Activated CD4-positive, CD25-positive, alpha-beta regulatory T cell treated with anti-CD3 and anti-CD28 coated beads, Interleukin-2, amount 50 U/mL, for 72 hours (primary cell): ENCODE data around the gene FILIP1L.

Experiments used
- DNase-seq: peaks from one replicate; pipeline ENCODE4 v3.0.0; 2021

FILIP1L gene

DNA sequence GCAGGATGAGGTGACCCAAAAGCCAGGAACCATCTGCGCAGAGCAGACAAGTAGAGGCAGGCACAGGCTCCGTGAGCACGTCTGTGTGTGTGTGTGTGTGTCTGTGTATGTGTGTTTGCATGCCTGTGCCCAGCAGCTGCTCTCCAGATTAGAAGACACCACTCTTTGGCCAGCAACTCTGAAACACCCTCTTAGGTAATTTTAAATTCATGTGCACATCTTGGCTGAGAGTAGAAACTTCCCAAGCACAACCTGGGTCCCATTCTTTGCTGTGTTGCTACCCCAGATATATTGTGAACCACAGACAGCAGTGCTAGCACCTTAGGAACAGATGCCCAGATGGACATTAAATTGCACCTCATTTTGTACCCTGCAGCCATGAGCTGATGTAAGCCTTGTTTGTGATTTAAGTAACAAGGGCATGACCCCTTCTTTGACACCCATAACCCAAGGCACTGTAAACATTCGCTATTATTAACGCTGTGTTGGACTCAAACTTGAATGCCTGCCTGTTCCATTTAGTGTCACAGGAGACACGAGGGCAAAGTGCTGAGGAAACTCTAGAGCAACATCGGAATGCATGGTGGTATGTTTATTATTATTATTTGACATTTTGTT is at the start of gene FILIP1L:
TSS of gene FILIP1L (minus strand) at position 89 of the 618 bp plus-strand sequence.
- no peak for DNase-seq

DNA sequence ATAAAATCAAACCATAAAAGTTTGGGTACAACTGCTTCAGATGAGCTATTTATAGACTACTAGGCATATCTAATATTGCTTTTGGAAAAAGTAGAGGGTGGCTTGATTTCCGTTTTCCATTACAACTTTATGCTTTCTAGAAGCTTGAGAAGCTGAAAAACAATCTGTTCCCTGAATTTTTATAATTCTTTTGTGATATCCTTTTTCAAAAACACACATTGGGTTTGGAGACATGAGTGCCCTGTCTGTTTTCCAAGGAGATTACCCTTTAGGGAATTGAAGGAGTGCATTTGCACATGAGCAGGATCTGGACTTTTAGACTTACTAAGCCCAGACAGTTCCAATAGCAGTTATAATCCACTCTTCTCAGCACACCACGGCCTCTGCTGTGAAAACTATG is 49.5 kb upstream of the FILIP1L start:
- DNase-seq, result no peak

DNA sequence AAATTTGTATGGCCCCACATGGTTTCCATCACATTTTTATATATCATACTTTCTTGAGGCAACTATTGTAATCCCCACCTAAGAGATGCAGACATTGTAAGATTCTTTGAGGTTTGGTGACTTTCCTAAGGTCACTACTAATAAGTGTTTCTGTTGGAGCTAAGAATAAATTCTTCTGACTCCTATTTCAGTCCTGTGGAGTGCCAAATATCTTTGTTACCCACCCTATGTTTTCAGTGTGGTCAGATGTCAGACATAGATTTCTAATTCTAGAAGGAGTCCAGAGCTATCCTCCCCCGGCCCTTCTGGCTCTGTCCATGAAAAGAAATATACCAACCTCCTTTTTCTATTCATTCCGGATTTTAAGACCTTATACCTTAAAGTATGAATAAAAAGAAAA is 46.2 kb upstream of the FILIP1L start:
- DNase-seq, result no peak

DNA sequence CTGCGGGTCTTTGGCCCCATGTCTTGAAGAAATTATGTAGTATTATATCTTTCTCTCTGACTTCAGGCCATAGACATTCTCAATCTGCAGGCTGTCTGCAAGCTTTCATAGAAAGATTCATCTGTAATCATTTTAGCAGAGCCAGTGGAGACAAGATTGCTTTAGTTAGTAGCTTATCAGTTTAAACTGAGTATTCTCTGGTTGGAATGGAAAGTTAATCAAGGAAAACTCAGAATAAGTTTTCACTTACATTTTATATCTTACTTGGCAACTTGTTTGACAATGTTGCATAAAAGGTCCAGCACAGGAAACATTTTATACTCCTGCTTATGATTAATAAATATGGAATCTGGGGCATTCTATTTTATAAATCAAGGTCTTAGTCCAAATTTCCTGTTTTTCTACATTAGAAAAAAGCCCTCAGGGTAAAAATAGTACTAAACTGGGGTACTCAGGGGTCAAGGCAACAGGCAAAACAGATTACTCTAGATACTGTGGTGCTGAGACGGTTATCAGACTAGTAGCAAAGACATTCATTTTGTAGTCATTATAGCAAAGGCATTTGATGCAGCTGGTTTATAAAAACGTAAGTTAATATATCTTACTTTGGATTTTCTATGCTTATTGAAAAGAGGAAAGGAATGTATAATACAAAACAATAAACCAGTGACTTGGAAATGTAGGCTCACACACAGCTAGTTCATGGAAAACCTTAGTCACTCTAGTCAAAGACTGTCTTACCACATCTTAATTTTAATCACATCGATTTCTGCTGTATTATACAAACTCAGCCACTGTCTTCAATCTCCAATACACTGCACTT is 45.2 kb upstream of the FILIP1L start:
- DNase-seq, result no peak

DNA sequence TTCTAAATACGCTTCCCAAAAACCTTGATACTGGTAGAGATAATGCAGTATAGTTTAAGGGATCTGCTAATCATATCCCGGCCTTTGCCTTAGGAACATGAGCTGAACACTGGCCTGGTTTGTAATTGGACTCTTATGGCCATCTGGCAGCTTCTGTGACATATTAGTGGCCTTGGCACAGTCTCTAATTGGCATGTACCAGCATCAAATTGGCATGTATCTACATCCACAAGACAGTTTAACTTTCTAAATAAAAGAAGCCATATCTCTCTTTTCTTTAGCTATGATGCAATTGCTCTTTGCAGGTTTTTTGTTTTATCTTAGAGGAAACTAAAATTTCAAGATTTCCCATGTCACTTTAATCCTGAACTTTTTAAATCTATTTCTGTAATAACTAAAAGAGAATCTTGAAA is 44.6 kb upstream of the FILIP1L start:
- no peak for DNase-seq

DNA sequence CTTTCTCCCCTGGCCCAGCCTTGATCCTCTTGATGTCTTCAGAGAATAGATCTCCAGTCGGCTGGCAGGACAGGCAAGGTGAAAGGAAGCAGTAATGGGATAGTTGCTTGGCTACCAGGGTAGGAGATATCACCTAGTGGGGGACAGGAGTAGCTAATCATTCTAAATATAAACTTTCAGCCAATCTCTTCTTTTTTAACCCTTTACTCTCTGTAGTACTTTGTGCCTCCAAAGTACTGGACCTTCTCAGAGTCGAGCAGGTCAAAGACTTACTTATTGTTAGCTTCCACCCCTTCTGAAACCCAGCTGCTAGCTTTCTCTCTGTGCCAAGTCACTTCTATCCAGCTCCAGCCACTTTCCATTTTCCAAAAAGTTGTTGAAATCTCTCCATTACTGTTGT is 43.4 kb upstream of the FILIP1L start:
- no peak for DNase-seq

DNA sequence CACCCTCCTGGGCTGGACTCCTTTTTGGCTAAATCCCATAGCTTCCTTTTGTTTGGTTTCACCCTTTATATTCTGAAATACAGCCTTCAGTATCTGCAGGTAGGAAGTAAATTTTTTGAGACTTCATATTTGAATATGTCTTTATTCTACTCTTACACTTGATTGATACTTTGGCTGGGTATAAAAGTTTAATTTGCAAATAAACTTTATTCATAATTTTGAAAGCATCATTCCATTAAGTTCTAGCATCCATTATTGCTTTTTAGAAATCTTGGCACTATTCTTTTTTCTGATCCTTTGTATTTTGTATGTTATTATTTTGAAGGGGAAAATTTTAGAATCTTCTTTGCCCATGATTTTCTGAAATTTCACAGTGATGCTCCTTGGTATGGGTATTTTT is 41.3 kb upstream of the FILIP1L start:
- DNase-seq, result no peak

DNA sequence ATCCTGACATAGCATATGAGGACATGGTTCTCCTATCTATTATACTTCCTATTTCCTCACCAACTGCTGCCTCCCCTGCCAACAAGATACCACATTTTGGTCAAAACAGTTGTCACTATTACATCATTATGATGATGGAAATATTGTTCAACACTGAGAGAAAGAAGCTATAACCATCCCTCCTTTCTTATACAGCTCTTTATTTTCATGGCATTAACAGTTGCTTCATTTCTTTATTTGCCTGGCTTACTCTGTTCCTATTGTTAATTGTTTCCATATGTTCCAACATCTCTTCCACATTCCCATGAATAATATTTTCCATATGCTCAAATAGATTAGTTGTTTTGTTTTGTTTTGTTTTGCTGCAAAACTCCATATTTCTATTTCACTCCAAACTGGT is 40.8 kb upstream of the FILIP1L start:
- no peak for DNase-seq

DNA sequence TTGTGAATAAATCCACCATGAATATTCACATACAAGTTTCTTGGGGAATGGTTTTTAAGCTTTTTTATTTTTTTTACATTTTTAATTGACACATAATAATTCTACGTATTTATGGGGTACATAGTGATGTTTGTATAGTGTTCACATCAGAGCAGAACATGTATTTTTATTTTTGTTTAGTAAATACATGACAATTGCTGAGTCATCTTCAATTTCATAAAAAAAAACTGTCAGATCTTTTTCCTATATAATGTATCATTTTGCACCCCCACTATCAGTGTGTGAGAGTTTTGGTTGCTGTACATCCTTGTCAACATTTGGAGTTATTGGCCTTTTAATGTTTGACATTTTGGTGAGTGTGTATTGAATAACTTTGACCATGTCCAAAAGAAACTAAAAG is 39.9 kb upstream of the FILIP1L start:
- DNase-seq, result no peak

DNA sequence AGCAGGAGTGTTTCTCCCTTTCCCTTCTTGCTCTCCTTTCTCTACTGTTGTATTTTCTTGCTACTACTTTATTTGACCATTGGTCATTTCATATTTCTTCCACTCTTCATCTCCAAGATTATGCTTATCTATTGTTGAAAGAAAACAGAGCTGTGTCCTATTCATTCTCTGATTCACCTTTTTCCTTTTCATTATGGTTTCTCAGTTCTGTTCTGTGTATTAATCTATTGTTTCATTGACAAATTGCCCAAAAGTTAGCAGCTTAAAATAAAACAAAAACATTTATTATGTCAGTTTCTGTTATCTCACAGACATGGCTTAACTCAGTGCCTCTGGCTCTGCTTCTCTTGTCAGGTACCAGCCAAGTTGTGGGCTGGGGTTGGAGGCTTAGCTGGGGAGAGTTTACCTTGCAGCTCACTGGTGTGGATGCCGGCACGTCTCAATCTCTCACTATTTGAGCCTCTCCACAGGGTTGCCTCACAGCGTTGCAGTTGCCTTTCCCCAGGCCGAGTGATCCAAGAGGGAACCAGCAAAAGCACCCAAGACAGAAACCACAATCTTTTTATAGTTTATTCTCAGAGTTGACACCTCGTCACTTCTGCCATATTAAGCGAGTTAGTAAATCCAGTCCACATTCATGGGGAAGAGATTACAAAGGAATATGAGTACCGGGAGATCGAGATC is 36.9 kb upstream of the FILIP1L start:
- DNase-seq, result no peak

DNA sequence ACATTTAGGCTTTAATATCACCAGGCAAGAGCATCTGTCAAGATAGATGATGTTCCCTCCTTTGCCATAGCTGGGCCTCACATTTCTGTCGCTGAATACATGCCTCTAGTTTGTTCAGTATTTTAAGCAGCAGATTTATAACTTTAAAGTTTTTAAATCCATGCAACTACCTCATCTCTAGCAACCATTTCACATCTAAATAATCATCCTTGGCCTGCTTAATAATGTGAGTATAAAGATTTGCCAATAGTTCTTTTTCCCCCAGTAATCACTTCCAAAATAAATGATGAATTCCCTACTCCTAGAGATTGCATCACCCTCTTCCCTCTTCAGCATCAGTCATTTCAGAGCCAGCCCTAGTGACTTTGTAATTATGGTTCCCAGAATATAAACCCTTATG is 36.2 kb upstream of the FILIP1L start:
- DNase-seq, result no peak

DNA sequence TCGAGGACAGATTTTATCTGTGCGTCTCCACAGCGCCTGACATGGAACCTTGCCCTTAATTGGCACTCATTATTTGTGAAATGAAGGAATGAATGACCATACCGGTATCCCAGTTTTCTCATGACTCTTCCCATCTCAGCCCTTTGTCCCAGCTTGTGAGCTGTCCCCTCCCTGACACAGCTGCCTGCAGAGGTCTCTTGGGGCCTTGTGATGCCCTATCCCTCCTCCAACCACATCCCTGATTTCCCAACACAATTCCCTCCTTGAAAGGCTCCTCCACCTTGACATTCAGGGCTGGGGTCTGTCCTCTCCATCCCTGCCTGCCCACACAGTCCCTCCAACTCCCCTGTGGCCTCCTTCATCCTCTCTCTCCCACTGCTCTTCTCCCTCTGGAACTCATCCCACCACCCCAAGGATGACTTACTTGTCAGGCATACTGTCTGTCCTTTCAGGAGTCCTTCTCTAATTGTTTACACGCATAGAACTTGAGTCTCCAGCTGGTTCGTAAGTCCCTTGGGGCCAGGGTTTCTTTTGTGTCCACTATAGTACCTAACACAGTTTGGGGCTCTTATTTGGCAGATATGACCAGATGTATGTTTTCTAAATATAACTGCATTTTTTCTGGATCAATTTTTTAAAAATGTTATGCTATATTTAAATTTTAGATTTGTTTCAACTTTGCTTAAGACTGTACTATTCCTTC is 35.6 kb upstream of the FILIP1L start:
- no peak for DNase-seq

DNA sequence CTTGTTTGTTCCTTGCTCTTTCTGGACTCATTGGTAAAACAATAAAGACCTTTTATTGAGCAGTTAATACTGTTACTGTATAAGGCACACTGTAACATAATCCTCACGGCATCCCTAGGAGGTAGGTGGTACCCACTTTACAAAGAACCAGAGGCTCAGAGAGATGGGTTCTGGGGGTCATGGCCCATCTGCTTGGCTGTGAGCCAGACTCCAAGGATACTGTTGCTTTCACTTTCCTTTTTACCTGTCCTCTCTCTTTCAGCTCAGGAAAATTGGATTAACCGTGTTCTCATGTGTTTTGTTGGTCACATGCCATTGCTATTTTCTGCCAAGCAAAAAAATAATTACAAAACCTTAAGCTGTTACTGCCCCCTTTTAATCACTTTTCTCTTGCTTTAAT is 34.8 kb upstream of the FILIP1L start:
- no peak for DNase-seq

DNA sequence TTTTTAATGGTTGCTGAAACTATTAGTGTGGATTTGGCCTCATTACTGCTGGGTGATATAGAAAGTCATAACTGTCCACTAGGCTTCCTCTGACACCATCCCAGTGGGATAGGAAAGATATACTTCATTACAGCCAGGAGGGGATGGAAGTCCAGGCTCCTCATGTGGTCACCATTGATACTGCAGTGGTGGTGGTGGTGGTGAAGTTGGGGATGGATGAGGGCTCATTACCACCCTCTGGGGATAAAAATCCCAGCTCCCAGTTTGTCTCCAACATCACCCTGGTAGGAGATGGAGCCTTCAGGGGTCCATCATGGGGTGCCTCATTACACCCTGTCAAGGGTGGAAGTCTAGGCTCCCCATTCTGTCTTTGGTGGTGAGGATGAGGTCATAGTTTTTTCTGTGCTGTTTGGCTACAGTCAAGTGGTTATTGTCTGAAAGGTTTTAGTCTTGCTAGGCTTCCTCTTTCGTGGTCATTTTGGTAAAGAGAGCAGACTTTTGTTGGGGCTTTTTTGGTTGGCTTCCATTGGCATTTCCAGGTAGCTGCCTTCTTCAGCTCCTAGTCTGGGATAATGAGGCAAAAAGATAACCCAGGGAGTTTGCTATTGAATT is 30.1 kb upstream of the FILIP1L start:
- DNase-seq, result no peak

DNA sequence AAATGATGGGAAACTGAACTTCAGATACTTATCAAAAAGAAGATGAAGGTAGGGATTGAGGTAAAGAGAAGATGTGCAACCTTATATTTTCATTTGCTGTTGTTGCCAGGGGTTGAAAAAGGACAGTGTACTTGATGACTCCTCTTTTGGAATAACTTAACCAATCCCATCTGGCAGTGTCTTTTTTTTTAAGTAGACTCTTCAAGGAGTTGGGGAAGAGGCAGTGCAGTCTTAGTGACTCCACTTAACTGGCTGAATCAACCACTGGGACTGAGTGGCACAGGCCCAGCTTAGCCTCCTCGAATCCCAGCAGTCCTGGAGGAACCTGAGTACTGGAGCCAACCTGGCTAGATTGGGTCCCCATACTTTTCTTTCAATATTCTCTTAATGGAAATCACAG is 27.3 kb upstream of the FILIP1L start:
- DNase-seq, result no peak

DNA sequence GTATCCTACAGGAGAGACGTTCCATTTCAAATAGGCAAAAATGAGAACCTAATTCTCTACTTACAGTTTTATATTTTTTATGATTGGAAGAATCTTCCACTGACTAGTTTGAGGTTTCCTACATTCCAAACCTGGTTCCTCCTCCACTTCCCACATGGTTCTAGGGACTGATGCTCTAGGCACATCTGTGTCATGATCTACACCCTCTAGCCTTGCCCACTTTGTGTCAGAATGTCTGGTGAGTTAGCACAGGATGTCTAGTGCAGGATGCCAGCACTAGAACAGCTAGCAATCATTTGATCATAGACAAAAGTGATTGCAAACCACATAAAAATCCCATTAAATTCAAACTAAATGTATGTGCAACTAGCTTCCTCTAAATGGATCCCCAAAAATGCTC is 26.7 kb upstream of the FILIP1L start:
- no peak for DNase-seq

DNA sequence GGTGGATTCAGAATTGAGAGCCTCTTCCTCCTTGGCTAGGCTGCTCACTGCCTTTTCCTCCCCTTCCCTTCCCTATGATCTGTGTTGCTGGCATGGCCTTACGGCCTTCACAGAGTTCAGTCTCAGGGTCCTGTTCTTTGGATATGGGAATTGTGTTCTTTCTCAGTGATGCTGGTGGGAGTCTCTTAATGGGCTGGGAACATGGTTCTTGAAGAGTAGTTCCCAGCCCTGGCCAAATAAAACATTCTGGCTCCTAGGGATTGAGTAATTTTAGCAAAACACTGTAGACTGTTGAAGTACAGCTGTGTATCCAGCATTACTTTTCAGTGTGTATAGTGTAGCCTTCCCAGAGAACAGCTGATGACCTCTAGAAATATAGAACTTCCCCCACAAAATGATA is 22.6 kb upstream of the FILIP1L start:
- no peak for DNase-seq

DNA sequence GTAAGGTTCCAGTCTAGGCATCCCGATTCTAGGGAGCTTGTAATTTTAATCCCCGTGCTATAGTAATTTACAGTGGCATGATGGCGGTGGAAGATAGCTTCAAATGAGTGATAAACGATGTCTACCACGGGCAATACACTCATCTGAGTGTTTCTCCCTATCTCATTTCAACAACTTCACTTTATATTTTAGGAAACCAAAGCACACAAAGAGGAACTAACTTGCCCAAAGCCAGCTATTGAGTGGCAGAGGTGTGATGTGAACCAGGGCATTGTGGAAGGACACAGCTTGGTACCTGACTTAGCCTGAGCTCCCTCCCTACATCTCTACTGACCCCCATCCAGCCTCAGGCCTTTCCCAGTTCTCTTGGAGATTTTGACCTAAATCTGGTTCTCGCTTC is 16.9 kb upstream of the FILIP1L start:
- no peak for DNase-seq

DNA sequence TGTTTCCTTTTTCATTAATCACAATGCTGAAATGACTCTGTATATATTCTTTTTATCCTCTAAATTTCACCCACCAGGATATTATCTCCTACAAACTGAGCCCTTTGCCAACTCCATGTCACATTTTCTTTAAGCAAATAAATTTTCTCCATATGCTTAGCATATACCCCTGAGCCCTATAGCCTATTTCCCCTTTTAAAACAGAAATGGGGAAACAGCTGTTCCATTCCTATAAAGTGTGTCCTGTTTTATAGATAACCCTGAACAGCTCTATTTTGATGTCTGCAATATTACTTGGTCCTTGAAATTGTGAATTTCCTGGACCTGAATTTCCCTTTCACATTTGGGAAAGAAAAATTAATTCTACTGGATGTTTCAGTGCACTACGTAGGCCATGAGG is 15.6 kb upstream of the FILIP1L start:
- DNase-seq, result no peak

DNA sequence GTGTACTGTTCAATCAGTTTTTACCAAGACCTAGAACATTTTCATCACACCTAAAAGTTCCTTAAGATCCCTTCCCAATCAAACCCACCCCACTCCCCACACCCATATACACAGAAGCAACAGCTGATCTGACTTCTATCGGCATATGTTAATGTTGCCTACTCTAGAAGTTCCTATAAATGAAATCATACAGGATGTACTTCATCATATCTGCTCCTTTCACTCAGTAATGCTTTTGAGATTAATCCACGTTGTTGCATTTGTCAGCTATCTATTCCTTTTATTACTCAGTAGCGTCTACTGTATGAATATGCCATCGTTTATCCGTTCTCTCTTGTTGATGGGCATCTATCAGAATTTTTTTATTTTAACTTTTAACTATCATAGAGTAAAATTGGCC is 14.3 kb upstream of the FILIP1L start:
- DNase-seq, result no peak

DNA sequence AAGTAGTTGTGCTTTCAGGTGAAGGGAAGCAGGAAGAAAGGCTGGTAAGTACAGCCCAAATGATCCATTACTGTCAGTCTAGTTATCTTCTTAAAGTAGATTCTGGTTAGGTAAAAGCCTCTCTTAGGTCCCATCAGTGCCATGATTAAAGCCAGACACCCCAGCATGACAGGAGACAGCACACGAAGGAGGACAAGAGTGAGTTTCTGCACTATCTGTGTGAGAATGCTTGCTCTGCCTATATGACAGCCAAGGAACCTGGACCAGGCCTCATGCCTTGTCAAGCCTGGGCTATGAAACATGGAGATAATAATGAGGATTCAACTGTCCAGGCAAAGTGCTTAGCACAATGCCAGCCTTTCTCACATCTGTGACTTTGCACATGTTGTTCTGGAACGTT is 13.5 kb upstream of the FILIP1L start:
- no peak for DNase-seq

DNA sequence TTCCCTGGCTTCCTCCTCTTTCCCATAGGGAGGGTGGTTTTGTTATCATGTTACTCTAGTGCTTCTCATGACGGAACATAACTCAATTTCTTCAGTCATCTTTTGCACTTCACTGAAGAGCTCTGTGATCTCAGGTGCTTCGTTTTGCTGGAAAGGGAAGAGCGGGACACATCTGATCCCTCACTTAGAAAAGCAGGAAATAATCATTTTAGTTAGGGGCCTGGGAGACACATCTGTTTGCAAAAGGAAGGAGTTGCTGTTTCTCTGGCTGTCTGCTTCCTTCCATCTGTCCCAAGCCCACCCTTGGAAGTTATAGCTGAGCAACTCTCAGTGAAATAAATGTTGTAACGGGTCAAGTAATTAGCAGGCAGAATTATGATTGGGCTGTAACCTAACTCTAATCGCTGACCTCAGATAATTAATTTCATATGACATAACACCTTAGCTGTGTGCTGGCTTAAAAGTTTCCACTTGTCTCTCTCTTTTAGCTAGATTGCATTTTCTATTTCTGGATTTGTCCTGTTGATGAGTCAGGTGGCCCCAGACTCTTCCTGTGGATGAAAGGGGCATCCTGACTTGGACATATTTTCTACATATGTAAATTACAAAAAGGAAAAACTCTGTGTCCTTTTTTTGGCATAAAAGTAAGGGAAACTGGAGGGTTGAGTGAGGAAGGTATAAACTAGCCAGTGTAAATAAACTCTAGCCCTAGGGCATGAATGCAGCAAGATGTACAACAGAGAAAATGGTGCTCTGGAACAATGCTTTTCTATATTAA is 11.0 kb upstream of the FILIP1L start:
- DNase-seq, result no peak
